BLaER1 treated with 17β-estradiol and CSF1 and Interleukin-3, amounts not matched to agents 10 nM and 100 nM (cell line): ENCODE measurements around the gene GALNT18.

Experiments used
- H3K27ac ChIP-seq, 11 experiments: shearing (Covaris generic); formaldehyde crosslinking; 2 replicates each; pipeline ENCODE4 v1.8.1; 2022
- H3K27me3 ChIP-seq, 11 experiments: shearing (Covaris generic); formaldehyde crosslinking; 2 replicates each; pipeline ENCODE4 v1.8.1; 2022
- H3K36me3 ChIP-seq, 11 experiments: shearing (Covaris generic); formaldehyde crosslinking; 2 replicates each; pipeline ENCODE4 v1.8.1; 2022
- H3K4me1 ChIP-seq, 10 experiments: shearing (Covaris generic); formaldehyde crosslinking; 2 replicates each; pipeline ENCODE4 v1.8.1; 2022
- H3K4me2 ChIP-seq, 11 experiments: shearing (Covaris generic); formaldehyde crosslinking; 2 replicates each; pipeline ENCODE4 v1.8.1; 2022
- H3K4me3 ChIP-seq, 10 experiments: shearing (Covaris generic); formaldehyde crosslinking; 2 replicates each; pipeline ENCODE4 v1.8.1; 2022
- H3K9ac ChIP-seq, 11 experiments: shearing (Covaris generic); formaldehyde crosslinking; 2 replicates each; pipeline ENCODE4 v1.8.1; 2022
- H3K9me3 ChIP-seq, 11 experiments: shearing (Covaris generic); formaldehyde crosslinking; replicated peaks in 1 of 11; 2 replicates each; pipeline ENCODE4 v1.8.1; 2022
- H4K20me1 ChIP-seq, 11 experiments: shearing (Covaris generic); formaldehyde crosslinking; 2 replicates each; pipeline ENCODE4 v1.8.1; 2022
- Cebpa-rat ChIP-seq, 11 experiments: shearing (Covaris generic); IDR thresholded peaks; 2 replicates each; pipeline ENCODE4 v1.8.1; 2022

The GALNT18 gene

DNA sequence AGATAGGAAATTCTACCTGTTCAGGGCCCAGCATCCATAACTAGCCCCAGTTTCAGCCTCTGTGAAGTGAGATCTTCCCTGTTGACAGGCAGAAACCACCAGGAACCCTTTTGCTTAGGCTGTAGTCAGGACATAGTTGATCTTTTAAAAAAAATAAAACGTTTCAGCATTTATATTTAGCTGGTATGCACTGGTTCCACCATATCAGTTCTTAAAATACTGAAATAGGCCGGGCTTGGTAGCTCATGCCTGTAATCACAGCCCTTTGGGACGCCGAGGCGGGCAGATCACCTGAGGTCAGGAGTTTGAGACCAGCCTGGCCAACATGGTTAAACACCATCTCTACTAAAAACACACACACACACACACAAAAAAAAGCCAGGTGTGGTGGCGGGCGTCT is 35.3 kb downstream of the GALNT18 start:
- no peak for TF ChIP-seq Cebpa-rat (IDR thresholded peaks at IDR 0.05)
- Histone ChIP-seq H3K36me3 (no peaks in the 10 kb centered on the region), H3K27me3 (no peaks in the 10 kb centered on the region), H3K27ac (no peak overlapping the region), H3K4me2 (no peak overlapping the region), H3K4me1 (peaks cover 13 to 19% (median 16%) of the 10 kb centered on the region in 10 experiments), H3K9me3 (no peaks in the 10 kb centered on the region), H3K9ac (no peak overlapping the region), H3K4me3 (no peak overlapping the region), H4K20me1 (no peaks in the 10 kb centered on the region; a peak in 1 of 22 replicates)

DNA sequence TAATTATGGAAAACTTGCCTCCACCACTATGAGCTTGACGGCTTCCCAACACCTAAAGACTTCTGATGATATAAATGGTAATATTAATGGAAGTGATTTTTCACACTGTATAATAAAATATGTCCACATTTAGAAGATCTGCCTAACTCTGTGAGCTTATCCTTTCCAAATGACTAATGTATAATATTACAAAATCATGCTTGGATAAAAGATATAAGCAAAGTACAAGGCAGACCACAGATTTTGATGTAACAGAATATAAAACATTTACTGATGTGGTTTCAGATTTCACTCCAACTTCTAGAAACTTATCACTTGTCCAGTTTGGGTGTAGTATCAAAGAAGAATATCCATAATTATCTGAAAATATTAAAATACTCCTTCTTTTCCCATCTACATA is 36.9 kb downstream of the GALNT18 start:
- Histone ChIP-seq H3K9ac (no peak overlapping the region), H3K9me3 (no peaks in the 10 kb centered on the region), H3K4me3 (no peak overlapping the region), H3K36me3 (no peaks in the 10 kb centered on the region), H3K27me3 (no peaks in the 10 kb centered on the region), H4K20me1 (no peaks in the 10 kb centered on the region; a peak in 1 of 22 replicates), H3K27ac (no peak overlapping the region), H3K4me2 (no peak overlapping the region), H3K4me1 (peaks cover 13 to 17% (median 15%) of the 10 kb centered on the region in 10 experiments)
- no peak for TF ChIP-seq Cebpa-rat (IDR thresholded peaks at IDR 0.05)

DNA sequence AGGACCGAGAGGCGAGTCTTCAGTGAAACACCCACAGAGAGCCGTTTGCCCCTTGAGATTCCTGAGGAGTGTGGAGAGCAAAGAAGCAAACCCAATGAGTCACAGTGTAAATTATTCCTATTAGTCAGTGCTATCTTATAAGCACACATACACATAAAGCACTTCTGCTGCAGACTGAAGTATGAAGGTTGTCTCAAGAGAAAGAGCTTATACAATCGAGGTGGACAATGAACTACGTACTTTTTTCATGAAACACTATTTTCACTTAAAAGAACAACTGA is 37.3 kb downstream of the GALNT18 start:
- Histone ChIP-seq H3K27me3 (no peaks in the 10 kb centered on the region), H3K9ac (no peak overlapping the region), H3K4me1 (peaks cover 9 to 13% (median 10%) of the 10 kb centered on the region in 10 experiments), H3K9me3 (no peaks in the 10 kb centered on the region), H3K4me3 (no peak overlapping the region), H4K20me1 (no peaks in the 10 kb centered on the region; a peak in 1 of 22 replicates), H3K27ac (no peak overlapping the region), H3K36me3 (no peaks in the 10 kb centered on the region), H3K4me2 (no peak overlapping the region)
- TF ChIP-seq Cebpa-rat (IDR thresholded peaks at IDR 0.05), result no peak

DNA sequence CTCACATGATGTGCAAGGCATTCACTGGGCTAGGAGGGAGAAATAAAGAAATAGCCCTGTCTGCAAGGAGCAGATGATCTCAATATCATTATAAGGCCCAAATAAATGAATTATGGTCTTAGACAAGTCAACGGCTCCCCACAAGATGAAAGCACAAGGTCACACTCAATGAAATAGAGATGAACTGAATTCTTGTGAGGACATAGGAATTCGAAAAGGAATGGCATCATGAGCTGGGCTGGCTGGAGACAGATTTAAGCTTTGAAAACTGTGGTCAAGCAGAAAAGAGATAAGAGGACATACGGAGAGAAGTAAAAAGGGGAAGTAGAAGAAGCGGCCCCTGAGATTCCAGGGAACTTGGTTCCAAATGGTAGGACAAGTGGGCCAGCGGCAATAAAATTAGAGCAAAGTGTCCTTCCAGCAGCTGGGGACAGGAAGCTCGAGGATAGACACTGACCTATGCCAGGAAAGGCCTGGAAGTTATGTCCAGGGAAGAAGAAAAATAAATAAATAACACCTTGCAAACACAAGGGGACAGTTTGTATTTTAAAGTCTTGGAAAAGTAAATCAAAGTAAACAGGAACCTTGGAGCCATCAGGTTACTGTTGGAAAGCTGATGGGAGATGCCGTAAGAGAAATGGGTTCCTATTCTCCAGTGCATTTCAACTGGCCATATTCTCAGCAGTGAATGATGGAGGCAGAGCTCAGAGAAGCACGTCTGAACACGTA is 37.8 kb downstream of the GALNT18 start:
- no peaks in the 10 kb centered on the region for H3K9me3 ChIP-seq
- H3K4me3 ChIP-seq, result no peak overlapping the region
- no peak for TF ChIP-seq Cebpa-rat (IDR thresholded peaks at IDR 0.05)
- no peak overlapping the region for H3K27ac ChIP-seq
- H3K36me3 ChIP-seq, result no peaks in the 10 kb centered on the region
- H3K9ac ChIP-seq, result no peak overlapping the region
- 0 out of 22 replicates have a peak overlapping the region, but pooled peaks of 1 of the 11 experiments have one; percentile 11 for H3K4me2 ChIP-seq
- H3K4me1 ChIP-seq, result peaks cover 3 to 8% (median 5%) of the 10 kb centered on the region in 10 experiments
- H3K27me3 ChIP-seq, result no peaks in the 10 kb centered on the region
- H4K20me1 ChIP-seq, result no peaks in the 10 kb centered on the region; a peak in 1 of 22 replicates

DNA sequence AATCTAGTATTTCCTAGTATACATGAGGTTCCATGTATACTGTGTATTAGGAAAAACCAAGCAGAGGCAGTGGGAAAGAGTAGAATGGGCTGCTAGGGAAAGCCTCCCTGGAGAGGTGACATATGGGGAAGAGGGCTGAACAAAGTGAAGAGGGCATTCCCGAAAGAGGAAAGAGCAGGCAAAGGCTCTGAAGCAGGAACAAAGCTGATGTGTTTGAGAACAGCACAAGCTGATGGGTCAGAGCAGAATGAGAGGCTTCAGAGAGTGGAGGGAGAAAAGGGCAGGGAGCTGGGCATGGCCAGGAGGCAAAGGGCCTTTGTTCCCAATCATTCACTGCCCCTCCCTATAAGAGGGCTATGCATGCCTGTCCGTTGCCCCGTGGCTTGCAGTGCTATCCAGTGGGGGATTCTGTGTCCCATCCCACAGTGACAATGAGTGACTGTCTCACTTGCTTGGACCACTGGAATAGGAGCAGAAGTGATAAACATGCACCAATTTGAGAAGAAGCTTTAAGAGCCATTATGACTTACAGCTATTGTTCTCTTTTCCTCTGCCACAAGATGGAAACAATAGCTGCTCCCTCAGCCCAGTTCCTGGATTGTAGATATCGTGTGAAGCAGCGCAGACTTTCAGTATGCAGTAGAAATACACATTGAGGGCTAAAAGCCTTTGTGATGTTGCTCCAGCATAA is 39.6 kb downstream of the GALNT18 start:
- Histone ChIP-seq H3K9me3 (no peaks in the 10 kb centered on the region), H3K27me3 (no peaks in the 10 kb centered on the region), H3K4me2 (no peak overlapping the region), H3K36me3 (no peaks in the 10 kb centered on the region), H3K4me1 (peaks cover 0 to 8% (median 0%) of the 10 kb centered on the region in 10 experiments; a peak in 8 of 20 replicates), H3K9ac (no peak overlapping the region), H4K20me1 (no peaks in the 10 kb centered on the region; a peak in 1 of 22 replicates), H3K27ac (no peak overlapping the region), H3K4me3 (no peak overlapping the region)
- TF ChIP-seq Cebpa-rat (IDR thresholded peaks at IDR 0.05), result no peak

DNA sequence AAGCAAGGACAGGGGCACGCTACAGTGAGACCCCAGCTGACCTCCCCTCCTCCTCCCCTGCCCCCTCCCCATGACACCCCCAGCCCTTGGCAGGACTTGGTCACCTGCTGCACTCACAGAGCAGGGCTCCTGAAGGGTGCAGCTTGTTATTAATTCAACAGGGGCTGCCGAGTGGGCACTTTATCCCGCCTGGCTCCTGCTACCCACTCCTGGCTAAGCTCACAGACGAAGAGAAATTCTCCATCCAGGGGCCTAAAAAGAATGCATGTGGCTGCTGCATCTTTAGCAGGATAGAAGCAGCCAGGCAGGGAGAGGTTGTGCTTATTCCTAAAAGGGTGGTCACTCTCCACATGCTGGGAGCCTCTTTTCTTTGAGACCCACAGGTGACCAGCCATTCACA is 40.3 kb downstream of the GALNT18 start:
- Histone ChIP-seq H3K4me3 (no peak overlapping the region), H3K4me2 (no peak overlapping the region), H3K27ac (no peak overlapping the region), H4K20me1 (no peaks in the 10 kb centered on the region), H3K36me3 (no peaks in the 10 kb centered on the region), H3K4me1 (peaks cover 0 to 13% (median 0%) of the 10 kb centered on the region in 10 experiments; a peak in 8 of 20 replicates), H3K27me3 (no peaks in the 10 kb centered on the region), H3K9me3 (no peaks in the 10 kb centered on the region), H3K9ac (no peak overlapping the region)
- no peak for TF ChIP-seq Cebpa-rat (IDR thresholded peaks at IDR 0.05)

DNA sequence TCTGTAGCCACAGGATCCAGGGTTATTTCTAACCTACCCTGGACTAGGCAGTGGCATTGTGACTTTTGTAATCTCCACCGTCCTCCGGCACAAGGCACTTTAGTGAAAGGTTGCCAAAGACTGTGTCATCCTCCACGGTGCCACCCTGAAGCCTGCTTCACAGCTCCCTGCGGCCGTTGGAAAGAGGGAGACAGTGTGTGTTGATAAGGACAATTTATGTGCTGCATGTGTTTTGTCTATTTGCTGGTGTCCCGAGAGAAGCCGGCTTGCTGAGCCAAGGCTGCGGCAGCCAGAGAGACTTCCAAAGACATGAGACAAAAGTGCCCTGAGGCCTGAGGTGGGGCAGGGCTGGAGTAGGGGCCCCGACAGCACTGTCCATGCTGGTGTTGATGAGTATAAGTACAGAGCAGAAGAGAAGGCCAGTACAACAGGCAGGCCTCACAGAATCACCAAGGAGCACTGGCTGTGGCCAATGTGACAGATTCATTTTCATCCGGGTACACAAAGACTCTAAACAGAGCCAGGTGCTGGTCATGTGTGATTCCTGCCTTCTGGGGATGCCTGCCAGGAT is 40.9 kb downstream of the GALNT18 start:
- H3K27me3 ChIP-seq, result no peaks in the 10 kb centered on the region
- no peak for TF ChIP-seq Cebpa-rat (IDR thresholded peaks at IDR 0.05)

DNA sequence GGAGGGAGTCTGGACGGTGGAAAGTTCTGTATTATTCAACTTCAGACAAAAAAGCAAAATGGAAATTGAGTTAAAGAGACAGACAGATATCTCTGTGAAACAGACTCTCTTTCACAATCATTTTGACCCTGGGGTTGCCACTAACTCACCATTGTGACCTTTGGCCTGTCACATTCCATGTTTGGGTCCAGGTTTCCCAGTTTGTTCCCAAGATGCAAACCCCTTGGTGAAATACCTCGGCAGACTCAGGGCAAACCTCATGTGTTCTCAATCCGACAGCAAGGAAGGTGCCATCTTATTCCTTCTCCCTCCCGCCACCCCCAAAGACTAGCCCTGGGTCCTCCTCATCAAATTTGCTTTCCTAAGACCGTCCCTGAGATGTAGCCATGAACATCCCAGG is 41.8 kb downstream of the GALNT18 start:
- TF ChIP-seq Cebpa-rat (IDR thresholded peaks at IDR 0.05), result no peak
- peaks cover 0 to 13% (median 0%) of the 10 kb centered on the region in 10 experiments; a peak in 8 of 20 replicates for H3K4me1 ChIP-seq
- no peaks in the 10 kb centered on the region for H3K36me3 ChIP-seq
- H3K9me3 ChIP-seq, result no peaks in the 10 kb centered on the region
- H3K27me3 ChIP-seq, result no peaks in the 10 kb centered on the region
- no peaks in the 10 kb centered on the region for H4K20me1 ChIP-seq
- no peak overlapping the region for H3K27ac ChIP-seq
- H3K9ac ChIP-seq, result no peak overlapping the region
- H3K4me2 ChIP-seq, result no peak overlapping the region
- H3K4me3 ChIP-seq, result no peak overlapping the region

More for the DNA sequence above, 40.9 kb downstream of the GALNT18 start:
- Histone ChIP-seq H3K36me3 (no peaks in the 10 kb centered on the region), H4K20me1 (no peaks in the 10 kb centered on the region), H3K27ac (no peak overlapping the region), H3K9me3 (no peaks in the 10 kb centered on the region), H3K4me3 (no peak overlapping the region), H3K4me2 (no peak overlapping the region), H3K4me1 (peaks cover 0 to 13% (median 0%) of the 10 kb centered on the region in 10 experiments; a peak in 8 of 20 replicates), H3K9ac (no peak overlapping the region)

DNA sequence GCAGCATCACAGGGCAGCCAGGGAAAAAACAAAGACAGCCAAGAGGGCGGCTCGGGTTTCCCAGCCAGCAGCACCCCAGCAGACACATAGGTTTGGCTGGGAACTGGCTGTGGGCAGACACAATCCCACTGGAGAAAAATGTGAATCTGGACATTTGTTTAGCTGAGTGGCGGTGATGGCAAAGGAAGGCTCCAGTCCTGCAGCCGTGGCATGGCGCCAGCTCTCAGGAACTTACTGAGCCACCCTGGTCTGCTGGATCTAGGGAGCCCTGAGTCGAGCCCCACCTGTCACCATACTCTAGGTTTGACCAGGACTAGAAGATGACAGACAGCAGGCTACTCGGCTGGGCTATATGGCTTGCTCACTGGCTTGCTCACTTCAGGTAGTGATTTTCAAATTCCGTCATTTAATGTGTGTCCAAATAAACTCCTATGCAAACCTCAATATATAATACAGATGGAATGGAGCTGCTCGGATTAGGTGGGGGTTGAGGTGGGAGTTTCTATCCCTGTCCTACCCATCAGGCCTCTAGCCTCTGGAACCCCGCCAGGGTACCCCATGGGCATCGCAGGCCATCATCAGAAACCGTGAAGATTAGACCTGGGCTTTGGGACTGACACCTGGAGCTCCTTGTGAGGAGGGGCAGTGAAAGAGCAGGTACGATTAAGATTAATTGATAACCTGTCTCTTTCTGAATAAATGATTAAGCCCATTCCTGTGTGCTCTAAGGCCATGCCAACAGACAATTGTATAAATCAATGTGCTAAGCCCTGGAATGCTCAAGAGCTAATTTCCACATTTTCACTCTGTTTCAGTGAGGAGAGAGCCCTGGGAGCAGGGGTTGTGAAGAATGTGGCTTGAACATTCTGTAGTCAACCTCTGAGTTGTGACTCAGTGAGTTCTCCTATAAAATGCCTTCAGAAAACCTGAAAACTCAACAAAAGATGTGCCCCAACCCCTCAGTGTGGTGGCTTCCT is 42.5 kb downstream of the GALNT18 start:
- H3K27me3 ChIP-seq, result no peaks in the 10 kb centered on the region
- no peak for TF ChIP-seq Cebpa-rat (IDR thresholded peaks at IDR 0.05)
- no peak overlapping the region for H3K4me2 ChIP-seq
- no peak overlapping the region for H3K4me3 ChIP-seq
- H4K20me1 ChIP-seq, result no peaks in the 10 kb centered on the region
- no peak overlapping the region for H3K27ac ChIP-seq
- no peak overlapping the region for H3K9ac ChIP-seq
- no peaks in the 10 kb centered on the region for H3K36me3 ChIP-seq
- no peaks in the 10 kb centered on the region for H3K9me3 ChIP-seq
- peaks cover 0 to 13% (median 0%) of the 10 kb centered on the region in 10 experiments; a peak in 8 of 20 replicates for H3K4me1 ChIP-seq
